ENCODE measurements around the gene CDK1.

CDK1 gene

DNA sequence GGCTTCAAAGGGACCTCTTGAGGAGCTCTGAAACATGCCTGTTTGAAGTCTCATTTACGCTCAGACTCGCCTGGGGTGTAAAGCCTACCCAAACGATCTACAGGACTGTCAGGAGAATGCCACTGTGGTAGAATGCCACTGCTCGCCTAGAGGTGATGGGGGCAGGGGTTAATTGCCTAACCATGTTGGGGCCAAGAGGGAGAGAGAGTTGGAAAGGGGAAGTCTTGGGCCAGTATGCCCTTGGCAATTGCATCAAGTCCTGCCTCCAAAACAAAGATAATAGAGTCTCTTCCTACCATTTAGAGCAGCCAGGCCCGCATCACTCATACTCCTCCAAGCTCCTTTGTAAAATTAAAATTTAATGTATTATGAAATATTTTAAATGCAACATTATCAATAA, 25.2 kb downstream of the CDK1 start:
- ChIA-PET CTCF (interaction anchor here (1.3 to 2.1 kb wide), 3 partner anchors 11 to 14 kb away, joined by 3 to 9 read pairs (median 8); no protein-coding TSS in a partner anchor), POLR2A (no interaction called here)
- DNase-seq (ENCODE audit: extremely low spot score), result no peak
- TF ChIP-seq, protein P1, sequence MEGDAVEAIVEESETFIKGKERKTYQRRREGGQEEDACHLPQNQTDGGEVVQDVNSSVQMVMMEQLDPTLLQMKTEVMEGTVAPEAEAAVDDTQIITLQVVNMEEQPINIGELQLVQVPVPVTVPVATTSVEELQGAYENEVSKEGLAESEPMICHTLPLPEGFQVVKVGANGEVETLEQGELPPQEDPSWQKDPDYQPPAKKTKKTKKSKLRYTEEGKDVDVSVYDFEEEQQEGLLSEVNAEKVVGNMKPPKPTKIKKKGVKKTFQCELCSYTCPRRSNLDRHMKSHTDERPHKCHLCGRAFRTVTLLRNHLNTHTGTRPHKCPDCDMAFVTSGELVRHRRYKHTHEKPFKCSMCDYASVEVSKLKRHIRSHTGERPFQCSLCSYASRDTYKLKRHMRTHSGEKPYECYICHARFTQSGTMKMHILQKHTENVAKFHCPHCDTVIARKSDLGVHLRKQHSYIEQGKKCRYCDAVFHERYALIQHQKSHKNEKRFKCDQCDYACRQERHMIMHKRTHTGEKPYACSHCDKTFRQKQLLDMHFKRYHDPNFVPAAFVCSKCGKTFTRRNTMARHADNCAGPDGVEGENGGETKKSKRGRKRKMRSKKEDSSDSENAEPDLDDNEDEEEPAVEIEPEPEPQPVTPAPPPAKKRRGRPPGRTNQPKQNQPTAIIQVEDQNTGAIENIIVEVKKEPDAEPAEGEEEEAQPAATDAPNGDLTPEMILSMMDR (IDR thresholded peaks at IDR 0.05; ENCODE audit: control extremely low read depth, extremely low read depth, low read depth, missing control alignments), result no peak

DNA sequence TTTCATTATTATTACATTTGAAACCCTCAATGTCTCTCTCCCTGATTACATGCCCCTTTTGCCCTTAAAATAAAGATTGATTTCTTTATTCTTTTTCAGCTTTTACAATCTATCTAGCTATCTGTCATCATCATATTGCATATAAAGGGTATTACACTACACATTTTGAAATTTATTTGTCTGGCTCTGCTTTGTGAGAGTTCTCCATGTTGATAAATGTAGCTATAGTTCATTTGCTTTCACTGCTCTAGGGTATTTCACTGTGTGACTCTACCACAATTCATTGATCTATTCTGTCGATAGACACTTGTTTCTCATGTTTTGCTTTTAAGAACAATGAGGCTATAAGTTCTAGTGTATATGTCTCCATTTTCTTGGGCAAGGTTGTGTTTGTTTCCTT, 25.6 kb downstream of the CDK1 start:
- ChIA-PET POLR2A (no interaction called here), CTCF (interaction anchor here (1.3 to 2.1 kb wide), 3 partner anchors 11 to 15 kb away, joined by 3 to 9 read pairs (median 8); no protein-coding TSS in a partner anchor)
- DNase-seq (ENCODE audit: extremely low spot score), result no peak
- TF ChIP-seq, protein P1 (IDR thresholded peaks at IDR 0.05; ENCODE audit: control extremely low read depth, extremely low read depth, low read depth, missing control alignments), result no peak

DNA sequence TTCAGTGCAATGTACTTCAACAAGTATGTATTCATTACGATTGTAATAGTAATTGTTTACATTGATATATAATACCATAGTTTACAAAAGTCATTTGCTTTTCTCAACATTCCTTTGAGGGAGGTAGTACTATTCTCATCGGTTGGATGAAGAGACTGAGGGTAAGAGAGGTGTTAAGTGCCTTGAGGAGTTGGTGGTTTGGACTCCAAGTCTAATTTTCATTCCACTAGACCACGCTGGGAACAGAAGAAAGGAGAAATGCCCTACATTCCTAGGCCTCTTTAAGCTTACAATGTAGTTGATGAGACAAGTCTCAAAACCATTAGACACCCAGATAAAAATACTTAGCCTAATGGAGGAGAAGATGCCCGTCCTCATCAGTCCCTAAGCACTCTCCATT, 28.6 kb downstream of the CDK1 start:
- CTCF ChIA-PET, result no interaction called here
- no peak for DNase-seq (ENCODE audit: extremely low spot score)
- TF ChIP-seq, protein P1 (IDR thresholded peaks at IDR 0.05; ENCODE audit: control extremely low read depth, extremely low read depth, low read depth, missing control alignments), result no peak
- POLR2A ChIA-PET, result no interaction called here

GRCh38 chr10:60807499-60807898, 29.2 kb downstream of the CDK1 start:
- DNase-seq (ENCODE audit: extremely low spot score), result no peak
- TF ChIP-seq, protein P1 (IDR thresholded peaks at IDR 0.05; ENCODE audit: control extremely low read depth, extremely low read depth, low read depth, missing control alignments), result no peak
- CTCF ChIA-PET, result no interaction called here
- POLR2A ChIA-PET, result no interaction called here

DNA sequence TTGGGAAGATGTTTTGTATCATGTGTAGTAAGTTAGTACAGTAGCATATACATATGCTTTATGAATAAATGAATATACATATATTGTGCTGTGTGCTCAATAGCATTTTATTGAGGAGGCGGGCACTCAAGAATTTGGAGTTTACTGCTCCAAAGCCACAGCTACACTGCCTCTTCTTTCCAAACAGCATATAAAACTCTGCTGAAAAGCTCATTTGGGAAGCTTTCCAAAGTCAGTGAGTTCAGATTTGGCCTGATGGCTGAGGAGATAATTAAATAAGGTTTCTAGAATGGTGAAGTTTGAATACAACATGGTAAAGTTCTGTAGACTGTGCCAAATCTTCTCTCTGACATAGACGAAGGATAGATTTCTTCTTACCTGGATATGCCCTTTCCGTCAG, 29.8 kb downstream of the CDK1 start:
- ChIA-PET POLR2A (no interaction called here), CTCF (no interaction called here)
- TF ChIP-seq, protein P1 (IDR thresholded peaks at IDR 0.05; ENCODE audit: control extremely low read depth, extremely low read depth, low read depth, missing control alignments), result no peak
- no peak for DNase-seq (ENCODE audit: extremely low spot score)

DNA sequence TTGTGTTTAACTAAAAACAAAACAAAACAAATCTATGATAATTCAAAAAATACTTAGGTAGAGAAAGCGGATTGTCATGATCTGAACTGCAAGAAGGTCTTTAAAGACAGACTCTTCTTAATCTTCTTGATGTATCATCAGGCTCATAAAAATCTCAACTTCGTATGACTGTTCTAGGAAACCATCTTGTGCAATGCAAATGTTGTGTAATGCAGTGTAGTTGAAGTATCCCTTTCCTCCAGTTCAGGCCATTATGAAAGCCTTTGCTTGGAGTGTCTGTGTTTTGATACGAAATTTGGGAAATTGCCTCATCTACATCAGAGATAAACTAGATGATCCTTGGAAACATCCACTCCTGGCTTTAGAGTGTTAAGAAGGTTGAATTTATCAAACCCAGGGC, 30.9 kb downstream of the CDK1 start:
- no peak for DNase-seq (ENCODE audit: extremely low spot score)
- TF ChIP-seq, protein P1 (IDR thresholded peaks at IDR 0.05; ENCODE audit: control extremely low read depth, extremely low read depth, low read depth, missing control alignments), result no peak
- CTCF ChIA-PET, result no interaction called here
- POLR2A ChIA-PET, result no interaction called here

All from GM10248 (cell line).